Measurements from ENCODE around the gene SPATA6L.

The SPATA6L gene

GRCh38 chr9:4674783-4675182 is 8.5 kb upstream of the SPATA6L start:
- peak overlapping the region; percentile 13 for H3K4me3 ChIP-seq (ENCODE audit: low read length)
- H3K27me3 ChIP-seq (replicated peaks; ENCODE audit: control insufficient read depth, insufficient read depth, low read length) = no peaks in the 10 kb centered on the region
- H3K9me3 ChIP-seq (ENCODE audit: control insufficient read depth, low read length) = no peaks in the 10 kb centered on the region
- peak; percentile 95 for DNase-seq (ENCODE audit: low read depth)
- H3K4me1 ChIP-seq (ENCODE audit: control insufficient read depth, insufficient read depth, low read length) = peaks cover 21% of the 10 kb centered on the region
- peak overlapping the region; percentile 5 for H3K9ac ChIP-seq (ENCODE audit: low read length)
- H3K36me3 ChIP-seq (ENCODE audit: control insufficient read depth, insufficient read depth, low read length, severe bottlenecking) = no peaks in the 10 kb centered on the region

DNA sequence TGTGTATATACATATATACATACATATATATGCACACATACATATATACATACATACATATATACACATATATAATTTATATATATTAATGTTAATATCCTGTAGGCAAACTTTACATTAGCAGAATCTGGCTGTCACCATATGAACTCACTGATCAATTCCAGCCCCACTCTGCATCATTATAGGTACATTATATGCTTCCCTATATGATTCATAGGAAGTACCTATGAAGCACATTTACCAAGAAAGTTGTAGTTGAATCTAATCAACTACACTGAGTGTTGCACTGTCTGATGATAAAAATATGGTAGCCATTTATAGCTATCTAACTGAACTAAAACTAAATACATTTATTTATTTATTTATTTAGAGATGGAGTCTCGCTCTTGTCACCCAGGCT is 5.5 kb upstream of the SPATA6L start:
- H3K36me3 ChIP-seq (ENCODE audit: control insufficient read depth, insufficient read depth, low read length, severe bottlenecking) = no peaks in the 10 kb centered on the region
- no peak for DNase-seq (ENCODE audit: low read depth)
- H3K4me1 ChIP-seq (ENCODE audit: control insufficient read depth, insufficient read depth, low read length) = peaks cover 13% of the 10 kb centered on the region
- no peak overlapping the region for H3K9ac ChIP-seq (ENCODE audit: low read length)
- H3K27me3 ChIP-seq (replicated peaks; ENCODE audit: control insufficient read depth, insufficient read depth, low read length) = no peaks in the 10 kb centered on the region
- no peaks in the 10 kb centered on the region for H3K9me3 ChIP-seq (ENCODE audit: control insufficient read depth, low read length)
- H3K4me3 ChIP-seq (ENCODE audit: low read length) = no peak overlapping the region

DNA sequence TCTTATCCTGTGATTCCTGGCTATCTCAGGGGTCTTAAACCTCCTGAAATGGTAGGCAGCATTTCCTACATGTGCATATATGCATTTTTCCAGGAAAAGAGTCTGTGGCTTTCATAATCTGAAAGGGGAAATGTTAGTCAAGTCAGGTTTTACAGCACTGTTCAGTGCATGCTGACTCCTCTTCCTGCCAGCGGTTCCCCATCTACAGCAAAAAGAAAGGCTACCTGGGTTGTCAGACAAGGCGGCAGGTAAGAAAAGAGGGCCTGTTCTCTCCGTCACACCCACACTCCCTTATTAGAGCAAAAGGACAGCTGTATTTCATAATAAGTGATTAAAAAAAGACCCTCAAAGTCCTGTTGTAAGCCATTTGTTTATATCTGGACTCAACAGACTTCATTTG is 4.3 kb upstream of the SPATA6L start:
- H3K27me3 ChIP-seq (replicated peaks; ENCODE audit: control insufficient read depth, insufficient read depth, low read length) = no peaks in the 10 kb centered on the region
- H3K9me3 ChIP-seq (ENCODE audit: control insufficient read depth, low read length) = no peaks in the 10 kb centered on the region
- H3K9ac ChIP-seq (ENCODE audit: low read length) = no peak overlapping the region
- H3K4me1 ChIP-seq (ENCODE audit: control insufficient read depth, insufficient read depth, low read length) = peaks cover 21% of the 10 kb centered on the region
- H3K36me3 ChIP-seq (ENCODE audit: control insufficient read depth, insufficient read depth, low read length, severe bottlenecking) = no peaks in the 10 kb centered on the region
- DNase-seq (ENCODE audit: low read depth) = no peak
- no peak overlapping the region for H3K4me3 ChIP-seq (ENCODE audit: low read length)

- Histone ChIP-seq H3K4me3 (ENCODE audit: low read length) (no peak overlapping the region), H3K9ac (ENCODE audit: low read length) (no peak overlapping the region), H3K27me3 (replicated peaks; ENCODE audit: control insufficient read depth, insufficient read depth, low read length) (no peaks in the 10 kb centered on the region), H3K4me1 (ENCODE audit: control insufficient read depth, insufficient read depth, low read length) (peaks cover 21% of the 10 kb centered on the region), H3K36me3 (ENCODE audit: control insufficient read depth, insufficient read depth, low read length, severe bottlenecking) (no peaks in the 10 kb centered on the region), H3K9me3 (ENCODE audit: control insufficient read depth, low read length) (no peaks in the 10 kb centered on the region)
- DNase-seq (ENCODE audit: low read depth) = no peak
These were observed 3.6 kb upstream of the SPATA6L start for GRCh38 chr9:4669890-4670289.

DNA sequence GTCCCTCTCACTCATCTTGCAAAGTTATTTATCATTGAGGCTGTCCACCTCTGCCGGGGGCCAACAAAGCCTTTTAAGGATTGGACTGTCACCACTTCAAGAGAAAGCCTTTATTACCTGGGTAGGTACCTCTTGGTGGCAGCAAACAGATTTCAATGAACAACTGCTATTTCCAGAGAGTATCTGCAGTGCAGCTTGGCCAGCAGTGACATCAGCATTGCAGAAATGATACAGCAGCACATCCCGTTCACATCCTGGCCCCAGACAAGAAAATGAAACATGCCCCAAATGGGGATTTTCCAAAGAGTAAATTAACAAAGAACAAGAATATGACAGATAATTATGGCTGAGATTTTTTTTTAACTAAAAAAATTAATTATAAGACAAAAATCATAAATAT is 2.3 kb upstream of the SPATA6L start:
- no peak overlapping the region for H3K9ac ChIP-seq (ENCODE audit: low read length)
- H3K4me1 ChIP-seq (ENCODE audit: control insufficient read depth, insufficient read depth, low read length) = peaks cover 21% of the 10 kb centered on the region
- no peak overlapping the region for H3K4me3 ChIP-seq (ENCODE audit: low read length)
- no peaks in the 10 kb centered on the region for H3K36me3 ChIP-seq (ENCODE audit: control insufficient read depth, insufficient read depth, low read length, severe bottlenecking)
- DNase-seq (ENCODE audit: low read depth) = no peak
- H3K9me3 ChIP-seq (ENCODE audit: control insufficient read depth, low read length) = no peaks in the 10 kb centered on the region
- no peaks in the 10 kb centered on the region for H3K27me3 ChIP-seq (replicated peaks; ENCODE audit: control insufficient read depth, insufficient read depth, low read length)

DNA sequence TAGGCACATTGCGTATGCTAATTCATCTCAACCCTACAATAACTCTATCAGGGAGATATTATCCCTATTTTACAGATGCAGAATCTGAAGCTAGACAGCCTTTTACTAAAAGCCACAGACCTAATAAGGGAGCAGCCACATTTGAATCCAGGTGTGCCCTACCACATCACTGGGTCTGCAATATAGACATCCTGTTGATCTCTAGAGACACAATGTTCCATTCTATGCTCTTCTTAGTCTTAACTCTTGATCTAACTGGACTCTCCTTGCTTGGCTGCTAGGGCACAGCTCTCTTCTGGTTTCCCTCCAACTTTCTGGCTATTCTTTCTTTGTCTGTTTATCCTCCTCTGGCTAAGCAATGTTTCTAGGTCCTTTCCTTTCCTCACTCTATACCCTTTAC is 1.4 kb upstream of the SPATA6L start:
- no peak for DNase-seq (ENCODE audit: low read depth)
- Histone ChIP-seq H3K4me3 (ENCODE audit: low read length) (no peak overlapping the region), H3K27me3 (replicated peaks; ENCODE audit: control insufficient read depth, insufficient read depth, low read length) (no peaks in the 10 kb centered on the region), H3K4me1 (ENCODE audit: control insufficient read depth, insufficient read depth, low read length) (peaks cover 30% of the 10 kb centered on the region), H3K9ac (ENCODE audit: low read length) (no peak overlapping the region), H3K9me3 (ENCODE audit: control insufficient read depth, low read length) (no peaks in the 10 kb centered on the region), H3K36me3 (ENCODE audit: control insufficient read depth, insufficient read depth, low read length, severe bottlenecking) (no peaks in the 10 kb centered on the region)

GRCh38 chr9:4665357-4665756 is 923 bp downstream of the SPATA6L start:
- Histone ChIP-seq H3K4me1 (ENCODE audit: control insufficient read depth, insufficient read depth, low read length) (peaks cover 41% of the 10 kb centered on the region), H3K27me3 (replicated peaks; ENCODE audit: control insufficient read depth, insufficient read depth, low read length) (no peaks in the 10 kb centered on the region), H3K9ac (ENCODE audit: low read length) (no peak overlapping the region), H3K36me3 (ENCODE audit: control insufficient read depth, insufficient read depth, low read length, severe bottlenecking) (no peaks in the 10 kb centered on the region), H3K9me3 (ENCODE audit: control insufficient read depth, low read length) (no peaks in the 10 kb centered on the region), H3K4me3 (ENCODE audit: low read length) (peak overlapping the region; percentile 80)
- peak; percentile 37 for DNase-seq (ENCODE audit: low read depth)

- no peaks in the 10 kb centered on the region for H3K9me3 ChIP-seq (ENCODE audit: control insufficient read depth, low read length)
- no peaks in the 10 kb centered on the region for H3K27me3 ChIP-seq (replicated peaks; ENCODE audit: control insufficient read depth, insufficient read depth, low read length)
- peaks cover 41% of the 10 kb centered on the region for H3K4me1 ChIP-seq (ENCODE audit: control insufficient read depth, insufficient read depth, low read length)
- no peaks in the 10 kb centered on the region for H3K36me3 ChIP-seq (ENCODE audit: control insufficient read depth, insufficient read depth, low read length, severe bottlenecking)
- no peak for DNase-seq (ENCODE audit: low read depth)
- no peak overlapping the region for H3K9ac ChIP-seq (ENCODE audit: low read length)
- no peak overlapping the region for H3K4me3 ChIP-seq (ENCODE audit: low read length)
These were observed 2.3 kb downstream of the SPATA6L start for GRCh38 chr9:4663956-4664355.

DNA sequence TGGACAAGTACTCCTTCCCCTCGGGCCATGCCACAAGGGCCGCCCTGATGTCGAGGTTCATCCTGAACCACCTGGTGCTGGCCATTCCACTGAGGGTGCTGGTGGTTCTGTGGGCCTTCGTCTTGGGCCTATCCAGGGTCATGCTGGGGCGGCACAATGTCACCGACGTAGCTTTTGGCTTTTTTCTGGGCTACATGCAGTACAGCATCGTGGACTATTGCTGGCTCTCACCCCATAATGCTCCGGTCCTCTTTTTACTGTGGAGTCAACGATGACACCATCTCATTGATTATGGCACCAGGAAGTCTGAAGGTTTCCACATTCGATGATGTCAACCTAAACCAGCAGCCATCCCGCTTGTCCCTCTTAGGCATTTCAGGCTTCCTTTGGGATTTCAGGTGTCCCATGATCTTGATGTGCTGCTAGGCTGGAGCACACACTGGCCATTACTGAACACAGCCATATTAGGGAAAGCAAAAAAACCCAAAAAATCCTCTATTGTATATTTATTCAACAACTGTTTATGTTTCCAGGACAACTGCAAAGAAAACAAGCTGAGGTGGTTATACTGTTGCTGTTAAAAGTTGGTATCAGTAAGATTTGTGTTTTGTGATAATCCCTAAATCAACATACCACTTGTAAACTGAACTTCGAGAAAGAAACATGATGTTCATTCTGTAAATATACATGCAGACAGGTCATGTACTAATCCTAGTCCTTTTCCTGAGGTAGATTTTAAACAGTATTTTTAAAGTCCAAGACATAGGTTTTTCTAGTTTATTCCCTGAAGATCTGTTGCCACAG is 3.1 kb downstream of the SPATA6L start:
- Histone ChIP-seq H3K9me3 (ENCODE audit: control insufficient read depth, low read length) (no peaks in the 10 kb centered on the region), H3K4me3 (ENCODE audit: low read length) (peak overlapping the region; percentile 83), H3K36me3 (ENCODE audit: control insufficient read depth, insufficient read depth, low read length, severe bottlenecking) (no peaks in the 10 kb centered on the region), H3K4me1 (ENCODE audit: control insufficient read depth, insufficient read depth, low read length) (peaks cover 41% of the 10 kb centered on the region), H3K9ac (ENCODE audit: low read length) (peak overlapping the region; percentile 87), H3K27me3 (replicated peaks; ENCODE audit: control insufficient read depth, insufficient read depth, low read length) (no peaks in the 10 kb centered on the region)
- DNase-seq (ENCODE audit: low read depth) = peak; percentile 45

DNA sequence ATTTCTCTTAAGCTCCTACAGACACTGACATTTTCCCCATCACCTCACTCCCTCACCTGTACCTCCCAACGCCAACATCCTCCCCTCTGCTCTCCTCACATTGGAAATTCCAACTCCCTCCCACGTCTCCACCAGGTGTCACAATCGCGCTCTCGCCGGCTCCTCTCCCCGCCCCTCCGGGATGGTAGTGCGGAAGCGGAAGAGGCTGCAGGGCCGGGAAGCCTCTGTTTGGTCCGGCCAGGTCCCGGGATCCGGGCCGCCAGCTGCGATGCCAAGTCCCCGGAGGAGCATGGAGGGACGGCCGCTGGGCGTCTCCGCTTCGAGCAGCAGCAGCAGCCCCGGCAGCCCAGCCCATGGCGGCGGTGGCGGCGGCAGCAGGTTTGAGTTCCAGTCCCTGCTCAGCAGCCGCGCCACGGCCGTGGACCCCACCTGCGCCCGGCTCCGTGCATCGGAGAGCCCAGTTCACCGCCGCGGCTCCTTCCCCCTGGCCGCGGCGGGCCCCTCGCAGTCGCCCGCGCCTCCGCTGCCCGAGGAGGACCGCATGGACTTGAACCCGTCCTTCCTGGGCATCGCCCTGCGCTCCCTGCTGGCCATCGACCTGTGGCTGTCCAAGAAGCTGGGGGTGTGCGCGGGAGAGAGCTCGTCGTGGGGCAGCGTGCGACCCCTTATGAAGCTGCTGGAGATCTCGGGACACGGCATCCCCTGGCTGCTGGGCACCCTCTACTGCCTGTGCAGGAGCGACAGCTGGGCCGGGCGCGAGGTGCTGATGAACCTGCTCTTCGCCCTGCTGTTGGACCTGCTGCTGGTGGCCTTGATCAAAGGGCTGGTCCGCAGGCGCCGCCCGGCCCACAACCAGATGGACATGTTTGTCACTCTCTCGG is 3.9 kb downstream of the SPATA6L start, which contains the start of gene PLPP6:
Gene PLPP6, plus strand, starts transcription at position 187 of the 881 bp plus-strand sequence. Its CDS starts 82 bp downstream, at position 269.
- H3K9me3 ChIP-seq (ENCODE audit: control insufficient read depth, low read length) = no peaks in the 10 kb centered on the region
- peak within 1 kb of the TSS; percentile 87 for H3K9ac ChIP-seq (ENCODE audit: low read length)
- peak within 1 kb of the TSS; percentile 83 for H3K4me3 ChIP-seq (ENCODE audit: low read length)
- H3K4me1 ChIP-seq (ENCODE audit: control insufficient read depth, insufficient read depth, low read length) = peaks cover 41% of the 10 kb centered on the region
- H3K27me3 ChIP-seq (replicated peaks; ENCODE audit: control insufficient read depth, insufficient read depth, low read length) = no peaks in the 10 kb centered on the region
- H3K36me3 ChIP-seq (ENCODE audit: control insufficient read depth, insufficient read depth, low read length, severe bottlenecking) = no peaks in the 10 kb centered on the region
- peak; percentile 94 for DNase-seq (ENCODE audit: low read depth)

- no peaks in the 10 kb centered on the region for H3K36me3 ChIP-seq (ENCODE audit: control insufficient read depth, insufficient read depth, low read length, severe bottlenecking)
- peak overlapping the region; percentile 83 for H3K4me3 ChIP-seq (ENCODE audit: low read length)
- no peaks in the 10 kb centered on the region for H3K9me3 ChIP-seq (ENCODE audit: control insufficient read depth, low read length)
- H3K27me3 ChIP-seq (replicated peaks; ENCODE audit: control insufficient read depth, insufficient read depth, low read length) = no peaks in the 10 kb centered on the region
- H3K4me1 ChIP-seq (ENCODE audit: control insufficient read depth, insufficient read depth, low read length) = peaks cover 41% of the 10 kb centered on the region
- peak; percentile 72 for DNase-seq (ENCODE audit: low read depth)
- peak overlapping the region; percentile 87 for H3K9ac ChIP-seq (ENCODE audit: low read length)
These were observed 4.7 kb downstream of the SPATA6L start for GRCh38 chr9:4661611-4662010.
